Chondrocyte (in vitro differentiated cells): ENCODE data around the gene LPIN3. TPM values are rescaled to one million over a fixed set of nuclear protein-coding genes. Genes with fewer than 3 reads are reported as not detected.

Source experiments
- DNase-seq: peaks from one replicate; pipeline ENCODE4 v3.0.0; 2021; ENCODE audit warnings: mixed read lengths, low spot score
- H3K27ac Mint-ChIP-seq: one replicate; pipeline ENCODE4 v1.8.0; 2021; ENCODE audit warnings: mild to moderate bottlenecking, moderate library complexity, mixed read lengths; ENCODE audit not compliant: unreplicated experiment
- H3K27me3 Mint-ChIP-seq: 2 replicates; pipeline ENCODE4 v1.8.0; 2021; ENCODE audit warnings: low read depth, mixed read lengths
- H3K36me3 Mint-ChIP-seq: 2 replicates; pipeline ENCODE4 v1.8.0; 2021; ENCODE audit warnings: low read depth, mixed read lengths
- H3K4me1 Mint-ChIP-seq: 2 replicates; pipeline ENCODE4 v1.8.0; 2021; ENCODE audit warnings: low read depth, mild to moderate bottlenecking, mixed read lengths
- H3K4me3 Mint-ChIP-seq: one replicate; pipeline ENCODE4 v1.8.0; 2021; ENCODE audit warnings: mild to moderate bottlenecking, moderate library complexity, mixed read lengths; ENCODE audit not compliant: unreplicated experiment
- H3K9me3 Mint-ChIP-seq: 2 replicates; pipeline ENCODE4 v1.8.0; 2021; ENCODE audit warnings: low read depth, mixed read lengths
- total RNA-seq: library from RNA; stranded (reverse); gene quantifications from 3 replicates; pipeline ENCODE4 v1.2.1, GENCODE V29; 2021
- TF ChIP-seq, protein P1 (sequence below): fragments of 200-600 bp; sonication (generic); IDR thresholded peaks from 2 replicates; pipeline ENCODE4 v1.5.0; 2021; ENCODE audit warnings: antibody characterized with exemption, mild to moderate bottlenecking, moderate library complexity

The LPIN3 gene
- total RNA-seq, 1 donor from 2014 or later = 3.3 TPM

- no peak overlapping the region for H3K27ac Mint-ChIP-seq
- H3K4me3 Mint-ChIP-seq = no peak overlapping the region
- H3K9me3 Mint-ChIP-seq = no peaks in the 10 kb centered on the region
- no peak for DNase-seq
- no peaks in the 10 kb centered on the region for H3K4me1 Mint-ChIP-seq
- H3K36me3 Mint-ChIP-seq = no peaks in the 10 kb centered on the region
- H3K27me3 Mint-ChIP-seq = no peaks in the 10 kb centered on the region
- TF ChIP-seq, protein P1, sequence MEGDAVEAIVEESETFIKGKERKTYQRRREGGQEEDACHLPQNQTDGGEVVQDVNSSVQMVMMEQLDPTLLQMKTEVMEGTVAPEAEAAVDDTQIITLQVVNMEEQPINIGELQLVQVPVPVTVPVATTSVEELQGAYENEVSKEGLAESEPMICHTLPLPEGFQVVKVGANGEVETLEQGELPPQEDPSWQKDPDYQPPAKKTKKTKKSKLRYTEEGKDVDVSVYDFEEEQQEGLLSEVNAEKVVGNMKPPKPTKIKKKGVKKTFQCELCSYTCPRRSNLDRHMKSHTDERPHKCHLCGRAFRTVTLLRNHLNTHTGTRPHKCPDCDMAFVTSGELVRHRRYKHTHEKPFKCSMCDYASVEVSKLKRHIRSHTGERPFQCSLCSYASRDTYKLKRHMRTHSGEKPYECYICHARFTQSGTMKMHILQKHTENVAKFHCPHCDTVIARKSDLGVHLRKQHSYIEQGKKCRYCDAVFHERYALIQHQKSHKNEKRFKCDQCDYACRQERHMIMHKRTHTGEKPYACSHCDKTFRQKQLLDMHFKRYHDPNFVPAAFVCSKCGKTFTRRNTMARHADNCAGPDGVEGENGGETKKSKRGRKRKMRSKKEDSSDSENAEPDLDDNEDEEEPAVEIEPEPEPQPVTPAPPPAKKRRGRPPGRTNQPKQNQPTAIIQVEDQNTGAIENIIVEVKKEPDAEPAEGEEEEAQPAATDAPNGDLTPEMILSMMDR = no peak
These were observed 7.2 kb downstream of the LPIN3 start for GRCh38 chr20:41347523-41348429.

- Mint-ChIP-seq H3K36me3 (no peaks in the 10 kb centered on the region), H3K4me3 (no peak overlapping the region), H3K4me1 (no peaks in the 10 kb centered on the region), H3K27ac (no peak overlapping the region), H3K9me3 (no peaks in the 10 kb centered on the region), H3K27me3 (no peaks in the 10 kb centered on the region)
- TF ChIP-seq, protein P1 = no peak
- no peak for DNase-seq
These were observed 8.0 kb downstream of the LPIN3 start for GRCh38 chr20:41348430-41349172.

DNA sequence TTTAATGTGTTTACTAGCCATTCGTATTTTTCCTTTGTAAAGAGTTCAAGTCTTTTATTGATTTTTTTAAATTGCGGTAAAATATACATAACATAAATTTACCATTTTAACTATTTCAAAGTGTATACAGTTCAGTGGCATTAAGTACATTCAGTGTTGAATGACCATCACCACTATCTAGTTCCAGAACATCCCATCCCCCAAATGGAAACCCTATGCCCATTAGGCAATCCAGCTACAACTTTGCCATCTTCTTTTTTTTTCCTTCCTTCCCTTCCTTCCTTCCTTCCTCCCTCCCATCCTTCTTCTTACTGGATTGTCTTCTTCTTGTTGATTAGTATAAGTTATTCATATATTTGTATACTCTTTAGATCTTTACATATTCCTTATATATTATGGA is 8.6 kb downstream of the LPIN3 start:
- Mint-ChIP-seq H3K9me3 (no peaks in the 10 kb centered on the region), H3K27ac (no peak overlapping the region), H3K27me3 (no peaks in the 10 kb centered on the region), H3K4me1 (no peaks in the 10 kb centered on the region), H3K4me3 (no peak overlapping the region), H3K36me3 (no peaks in the 10 kb centered on the region)
- TF ChIP-seq, protein P1 = no peak
- DNase-seq = no peak

GRCh38 chr20:41349943-41350342 is 9.3 kb downstream of the LPIN3 start:
- H3K4me1 Mint-ChIP-seq = no peaks in the 10 kb centered on the region
- no peaks in the 10 kb centered on the region for H3K9me3 Mint-ChIP-seq

More at GRCh38 chr20:41349943-41350342, 9.3 kb downstream of the LPIN3 start:
- H3K27ac Mint-ChIP-seq = no peak overlapping the region
- H3K27me3 Mint-ChIP-seq = no peaks in the 10 kb centered on the region
- TF ChIP-seq, protein P1 = no peak
- no peak for DNase-seq
- H3K4me3 Mint-ChIP-seq = no peak overlapping the region
- H3K36me3 Mint-ChIP-seq = no peaks in the 10 kb centered on the region
